Fibroblast of skin of back (primary cell): ENCODE measurements around the gene MRGPRG.
"Not testable (repeated sequence)": the region's sequence is repeated elsewhere in the genome, so short reads cannot be mapped to it uniquely, and the experiment has no call there.

Source experiments
- DNase-seq: peaks from one replicate; pipeline ENCODE4 v3.0.0-alpha.2; 2013

Gene MRGPRG

GRCh38 chr11:3173795-3174194, 44.8 kb downstream of the MRGPRG start:
- no peak for DNase-seq

DNA sequence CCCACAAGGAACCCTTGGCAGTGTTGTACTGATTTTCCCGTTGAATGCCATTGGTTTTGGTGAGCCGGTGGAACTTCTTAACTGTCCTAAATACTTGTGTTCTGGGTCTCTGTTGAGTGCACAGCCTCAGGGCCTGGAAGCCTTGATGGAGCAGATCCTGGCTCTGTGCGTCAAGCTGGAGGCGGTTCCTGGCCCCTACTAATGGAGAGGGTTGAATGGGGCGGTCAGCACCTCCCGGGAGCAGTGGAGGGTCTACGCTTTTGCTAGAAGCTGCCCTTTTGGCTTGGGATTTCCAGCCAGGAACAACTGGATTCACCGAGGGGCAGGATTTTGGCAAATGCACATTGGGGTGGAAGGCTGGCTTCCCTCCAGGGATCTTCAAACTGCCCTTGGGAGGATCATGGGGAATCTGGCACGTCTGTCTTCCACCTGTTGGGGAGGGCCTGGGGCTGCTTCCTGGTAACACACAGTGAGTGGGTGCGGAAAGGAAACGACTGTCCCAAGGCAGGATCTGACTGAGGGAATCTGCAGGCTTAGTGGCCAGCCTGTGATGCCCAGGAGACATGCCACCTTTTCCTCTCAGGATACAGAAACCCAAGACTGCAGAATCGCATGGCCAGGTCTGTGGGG, 46.6 kb downstream of the MRGPRG start:
- DNase-seq, result no peak

- no peak for DNase-seq
These were observed 47.6 kb downstream of the MRGPRG start for GRCh38 chr11:3170756-3171650.

GRCh38 chr11:3170044-3170755, 48.4 kb downstream of the MRGPRG start:
- peak; percentile 59 for DNase-seq

- DNase-seq, result peak; percentile 79
These were observed 49.2 kb downstream of the MRGPRG start for GRCh38 chr11:3169255-3170043.

DNA sequence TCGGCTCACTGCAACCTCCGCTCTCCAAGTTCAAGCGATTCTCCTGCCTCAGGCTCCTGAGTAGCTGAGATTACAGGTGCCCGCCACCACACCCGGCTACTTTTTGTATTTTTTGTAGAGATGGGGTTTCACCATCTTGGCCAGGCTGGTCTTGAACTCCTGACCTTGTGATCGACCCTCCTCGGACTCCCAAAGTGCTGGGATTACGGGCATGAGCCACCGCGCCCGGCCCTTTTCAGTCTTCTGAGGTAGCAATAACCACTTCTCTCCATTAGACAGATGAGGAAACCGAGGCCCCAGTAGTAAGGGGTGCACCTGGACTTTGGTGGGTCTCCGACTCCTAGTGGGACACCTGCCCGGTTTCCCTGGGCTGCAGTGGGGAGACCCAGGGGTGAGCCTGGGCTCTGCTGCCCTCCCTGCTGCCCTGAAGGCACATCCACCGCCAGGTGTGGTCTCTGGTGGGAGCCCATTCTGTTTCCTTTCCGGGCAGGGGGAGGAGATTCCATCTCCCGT, 49.8 kb downstream of the MRGPRG start:
- DNase-seq, result not testable (repeated sequence)
